ENCODE measurements around the gene SNAPC4. TPM values are rescaled to one million over a fixed set of nuclear protein-coding genes. Genes with fewer than 3 reads are reported as not detected.

Gene SNAPC4
- total and polyA plus RNA-seq, 2 of the 8 experiments (the other 6 are each of a cell fraction or from before 2014, with no cell fraction given) = 6.9 to 18.1 TPM

DNA sequence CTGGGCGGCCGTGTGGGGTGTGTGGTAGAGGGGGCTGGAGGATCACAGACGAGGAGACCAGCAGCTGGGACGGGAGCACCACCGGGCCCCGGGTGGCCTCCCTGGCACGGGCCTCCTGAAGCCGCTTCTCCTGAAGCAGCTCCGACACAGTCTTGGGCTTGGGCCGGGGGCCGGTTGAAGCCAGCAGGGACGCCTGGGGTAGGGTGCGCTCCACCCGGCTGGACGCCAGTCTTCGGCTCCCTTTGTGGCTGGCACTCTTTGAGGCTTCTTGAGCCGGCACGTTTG is 21.0 kb downstream of the SNAPC4 start (continued):
- TF ChIP-seq, protein P1, sequence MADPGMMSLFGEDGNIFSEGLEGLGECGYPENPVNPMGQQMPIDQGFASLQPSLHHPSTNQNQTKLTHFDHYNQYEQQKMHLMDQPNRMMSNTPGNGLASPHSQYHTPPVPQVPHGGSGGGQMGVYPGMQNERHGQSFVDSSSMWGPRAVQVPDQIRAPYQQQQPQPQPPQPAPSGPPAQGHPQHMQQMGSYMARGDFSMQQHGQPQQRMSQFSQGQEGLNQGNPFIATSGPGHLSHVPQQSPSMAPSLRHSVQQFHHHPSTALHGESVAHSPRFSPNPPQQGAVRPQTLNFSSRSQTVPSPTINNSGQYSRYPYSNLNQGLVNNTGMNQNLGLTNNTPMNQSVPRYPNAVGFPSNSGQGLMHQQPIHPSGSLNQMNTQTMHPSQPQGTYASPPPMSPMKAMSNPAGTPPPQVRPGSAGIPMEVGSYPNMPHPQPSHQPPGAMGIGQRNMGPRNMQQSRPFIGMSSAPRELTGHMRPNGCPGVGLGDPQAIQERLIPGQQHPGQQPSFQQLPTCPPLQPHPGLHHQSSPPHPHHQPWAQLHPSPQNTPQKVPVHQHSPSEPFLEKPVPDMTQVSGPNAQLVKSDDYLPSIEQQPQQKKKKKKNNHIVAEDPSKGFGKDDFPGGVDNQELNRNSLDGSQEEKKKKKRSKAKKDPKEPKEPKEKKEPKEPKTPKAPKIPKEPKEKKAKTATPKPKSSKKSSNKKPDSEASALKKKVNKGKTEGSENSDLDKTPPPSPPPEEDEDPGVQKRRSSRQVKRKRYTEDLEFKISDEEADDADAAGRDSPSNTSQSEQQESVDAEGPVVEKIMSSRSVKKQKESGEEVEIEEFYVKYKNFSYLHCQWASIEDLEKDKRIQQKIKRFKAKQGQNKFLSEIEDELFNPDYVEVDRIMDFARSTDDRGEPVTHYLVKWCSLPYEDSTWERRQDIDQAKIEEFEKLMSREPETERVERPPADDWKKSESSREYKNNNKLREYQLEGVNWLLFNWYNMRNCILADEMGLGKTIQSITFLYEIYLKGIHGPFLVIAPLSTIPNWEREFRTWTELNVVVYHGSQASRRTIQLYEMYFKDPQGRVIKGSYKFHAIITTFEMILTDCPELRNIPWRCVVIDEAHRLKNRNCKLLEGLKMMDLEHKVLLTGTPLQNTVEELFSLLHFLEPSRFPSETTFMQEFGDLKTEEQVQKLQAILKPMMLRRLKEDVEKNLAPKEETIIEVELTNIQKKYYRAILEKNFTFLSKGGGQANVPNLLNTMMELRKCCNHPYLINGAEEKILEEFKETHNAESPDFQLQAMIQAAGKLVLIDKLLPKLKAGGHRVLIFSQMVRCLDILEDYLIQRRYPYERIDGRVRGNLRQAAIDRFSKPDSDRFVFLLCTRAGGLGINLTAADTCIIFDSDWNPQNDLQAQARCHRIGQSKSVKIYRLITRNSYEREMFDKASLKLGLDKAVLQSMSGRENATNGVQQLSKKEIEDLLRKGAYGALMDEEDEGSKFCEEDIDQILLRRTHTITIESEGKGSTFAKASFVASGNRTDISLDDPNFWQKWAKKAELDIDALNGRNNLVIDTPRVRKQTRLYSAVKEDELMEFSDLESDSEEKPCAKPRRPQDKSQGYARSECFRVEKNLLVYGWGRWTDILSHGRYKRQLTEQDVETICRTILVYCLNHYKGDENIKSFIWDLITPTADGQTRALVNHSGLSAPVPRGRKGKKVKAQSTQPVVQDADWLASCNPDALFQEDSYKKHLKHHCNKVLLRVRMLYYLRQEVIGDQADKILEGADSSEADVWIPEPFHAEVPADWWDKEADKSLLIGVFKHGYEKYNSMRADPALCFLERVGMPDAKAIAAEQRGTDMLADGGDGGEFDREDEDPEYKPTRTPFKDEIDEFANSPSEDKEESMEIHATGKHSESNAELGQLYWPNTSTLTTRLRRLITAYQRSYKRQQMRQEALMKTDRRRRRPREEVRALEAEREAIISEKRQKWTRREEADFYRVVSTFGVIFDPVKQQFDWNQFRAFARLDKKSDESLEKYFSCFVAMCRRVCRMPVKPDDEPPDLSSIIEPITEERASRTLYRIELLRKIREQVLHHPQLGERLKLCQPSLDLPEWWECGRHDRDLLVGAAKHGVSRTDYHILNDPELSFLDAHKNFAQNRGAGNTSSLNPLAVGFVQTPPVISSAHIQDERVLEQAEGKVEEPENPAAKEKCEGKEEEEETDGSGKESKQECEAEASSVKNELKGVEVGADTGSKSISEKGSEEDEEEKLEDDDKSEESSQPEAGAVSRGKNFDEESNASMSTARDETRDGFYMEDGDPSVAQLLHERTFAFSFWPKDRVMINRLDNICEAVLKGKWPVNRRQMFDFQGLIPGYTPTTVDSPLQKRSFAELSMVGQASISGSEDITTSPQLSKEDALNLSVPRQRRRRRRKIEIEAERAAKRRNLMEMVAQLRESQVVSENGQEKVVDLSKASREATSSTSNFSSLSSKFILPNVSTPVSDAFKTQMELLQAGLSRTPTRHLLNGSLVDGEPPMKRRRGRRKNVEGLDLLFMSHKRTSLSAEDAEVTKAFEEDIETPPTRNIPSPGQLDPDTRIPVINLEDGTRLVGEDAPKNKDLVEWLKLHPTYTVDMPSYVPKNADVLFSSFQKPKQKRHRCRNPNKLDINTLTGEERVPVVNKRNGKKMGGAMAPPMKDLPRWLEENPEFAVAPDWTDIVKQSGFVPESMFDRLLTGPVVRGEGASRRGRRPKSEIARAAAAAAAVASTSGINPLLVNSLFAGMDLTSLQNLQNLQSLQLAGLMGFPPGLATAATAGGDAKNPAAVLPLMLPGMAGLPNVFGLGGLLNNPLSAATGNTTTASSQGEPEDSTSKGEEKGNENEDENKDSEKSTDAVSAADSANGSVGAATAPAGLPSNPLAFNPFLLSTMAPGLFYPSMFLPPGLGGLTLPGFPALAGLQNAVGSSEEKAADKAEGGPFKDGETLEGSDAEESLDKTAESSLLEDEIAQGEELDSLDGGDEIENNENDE (IDR thresholded peaks at IDR 0.05; ENCODE audit: insufficient replicate concordance, low read length) = no peak
- TF ChIP-seq NANOG (IDR thresholded peaks at IDR 0.05; ENCODE audit: insufficient read depth, low read depth, low read length, poor library complexity, severe bottlenecking) = no peak
- no peak for TF ChIP-seq CEBPB (IDR thresholded peaks at IDR 0.05; ENCODE audit: low read depth, low read length)
- TF ChIP-seq JUN (IDR thresholded peaks at IDR 0.05; ENCODE audit: low read depth, low read length) = no peak
